Ovary (tissue), 9 donors: ENCODE results near the gene TICAM2. TPM values are rescaled to one million over a fixed set of nuclear protein-coding genes. Genes with fewer than 3 reads are reported as not detected.

ENCODE experiments used
- DNase-seq, 5 donors: peaks; one replicate each; pipeline ENCODE4 v3.0.0-alpha.2; 2019 to 2020
- H3K27ac ChIP-seq, 2 donors: fragments of 200-600 bp; one replicate each; pipeline versions ENCODE4 v1.5.1 to v1.8.0; 2019 to 2022
- H3K27me3 ChIP-seq: fragments of 200-600 bp; one replicate; pipeline ENCODE4 v1.8.0; 2022
- H3K36me3 ChIP-seq: fragments of 200-600 bp; sonication (generic); one replicate; pipeline ENCODE4 v1.5.1; 2019
- H3K4me1 ChIP-seq: one replicate; pipeline ENCODE4 v1.8.1; 2013; ENCODE audit warnings: mild to moderate bottlenecking, moderate library complexity; ENCODE audit not compliant: insufficient read depth
- H3K4me3 ChIP-seq: fragments of 200-600 bp; sonication (generic); one replicate; pipeline ENCODE4 v1.5.1; 2017
- H3K9me3 ChIP-seq, 2 donors: fragments of 200-600 bp in 1 of 2; sonication (generic) in 1 of 2; one replicate each; pipeline versions ENCODE4 v1.5.1 to v1.8.1; 2013 to 2019; ENCODE audit warnings: mild to moderate bottlenecking in 1 of 2, moderate library complexity in 1 of 2
- CTCF ChIP-seq, 3 donors: fragments of 450-650 bp in 2 of 3; fragments of 200-600 bp in 1 of 3; IDR thresholded peaks; one replicate each; pipeline versions ENCODE4 v1.5.1 to v1.8.0; 2016 to 2022; ENCODE audit warnings: antibody characterized with exemption in 3 of 3, mild to moderate bottlenecking in 1 of 3
- EP300 ChIP-seq: sonication (generic); formaldehyde crosslinking; IDR thresholded peaks from one replicate; pipeline ENCODE4 v1.6.1; 2017; ENCODE audit warnings: antibody characterized with exemption
- POLR2A ChIP-seq: fragments of 450-650 bp; IDR thresholded peaks from one replicate; pipeline ENCODE4 v1.6.1; 2017; ENCODE audit warnings: antibody characterized with exemption, mild to moderate bottlenecking, moderate library complexity
- whole genome bisulfite sequencing, 3 donors: extraction: QIAGEN DNeasy Blood & Tissue Kit in 1 of 3; methylation state at CpG; one replicate each; pipeline versions ENCODE4 v1.1.5 to v1.1.7; 2013 to 2017; 5-methylcytosine and 5-hydroxymethylcytosine counted together
- intact Hi-C, 4 donors: fragments of 100-400 bp; cut with DNase I; formaldehyde crosslinking; loops; one replicate each; pipeline versions ENCODE4 v1.11.0 to v1.15.1; 2022 to 2023
- polyA plus RNA-seq, 2 donors: library from polyadenylated mRNA; stranded (reverse); fragments of 200-250 nt in 1 of 2; fragments of 350-450 nt in 1 of 2; fragmentation: Illumina TruSeq in 1 of 2; extraction: RNeasy Lipid Tissue Mini Kit (QIAGEN cat#74804) in 1 of 2; gene quantifications; one replicate each; pipeline ENCODE4 v1.2.3, GENCODE V29; 2013 to 2014
- total RNA-seq, 7 donors: library from RNA; depleted of rRNA in 2 of 7; stranded (reverse); fragments of >200 nt in 2 of 7; fragmentation: NEBNext Ultra II Directional in 3 of 7; extraction: Animal tissue kit (Norgen Biotek cat#: 25700) in 3 of 7; gene quantifications; one replicate each; pipeline versions ENCODE4 v1.1.0 to v1.2.4, GENCODE V29; 2016 to 2023
- donor health status: DM: no; HTN: no; CAD: no; lungs with moderate emphysema.
- donor health status: DM: no; HTN: no; CAD: no.
- donor health status: Bipolar disorder and iron deficiency.
- donor health status: DM: yes; HTN: yes; CAD: no.
- donor health status: DM: no; HTN: no; CAD: no.
- donor health status: DM: yes; HTN: yes; CAD: no.

TICAM2 gene
- total and polyA plus RNA-seq, 9 donors: 1.0 to 6.4 (median 4.0) TPM

- Histone ChIP-seq H3K36me3 (no peaks in the 10 kb centered on the region), H3K27me3 (no peaks in the 10 kb centered on the region), H3K9me3 (no peaks in the 10 kb centered on the region), H3K4me1 (peaks cover 3% of the 10 kb centered on the region), H3K4me3 (no peak overlapping the region), H3K27ac (no peak overlapping the region)
- no peak for TF ChIP-seq CTCF (IDR thresholded peaks at IDR 0.05)
- TF ChIP-seq EP300: no peak
- no peak for TF ChIP-seq POLR2A
- intact Hi-C loops: no loop called here
- no peak for DNase-seq
- WGBS, 3 donors: 74 to 82% (median 80%) methylated on average over 1 of the region's 1 CpG
Measured at GRCh38 chr5:115531787-115532367, 70.4 kb downstream of the TICAM2 start.

- WGBS, 3 donors: 87 to 91% (median 90%) methylated on average over 3 of the region's 3 CpGs
- H3K27ac ChIP-seq: no peak overlapping the region
- H3K9me3 ChIP-seq: no peaks in the 10 kb centered on the region
- H3K27me3 ChIP-seq: no peaks in the 10 kb centered on the region
- peaks cover 4% of the 10 kb centered on the region for H3K4me1 ChIP-seq
- no peak overlapping the region for H3K4me3 ChIP-seq
- no peak for DNase-seq
- TF ChIP-seq EP300: no peak
- no peak for TF ChIP-seq POLR2A
- no peak for TF ChIP-seq CTCF (IDR thresholded peaks at IDR 0.05)
- no peaks in the 10 kb centered on the region for H3K36me3 ChIP-seq
- intact Hi-C loops: no loop called here
Measured at GRCh38 chr5:115531380-115531779, 70.9 kb downstream of the TICAM2 start.

GRCh38 chr5:115530426-115530825 lies 71.9 kb downstream of the TICAM2 start:
- H3K27me3 ChIP-seq: no peaks in the 10 kb centered on the region
- intact Hi-C loops: no loop called here
- no peak overlapping the region for H3K27ac ChIP-seq
- H3K9me3 ChIP-seq: no peaks in the 10 kb centered on the region
- 57 to 94% (median 91%) methylated on average over 3 of the region's 3 CpGs for WGBS, 3 donors
- TF ChIP-seq EP300 (no peak), CTCF (IDR thresholded peaks at IDR 0.05) (no peak), POLR2A (no peak)
- DNase-seq: no peak
- H3K36me3 ChIP-seq: no peaks in the 10 kb centered on the region
- peaks cover 4% of the 10 kb centered on the region for H3K4me1 ChIP-seq
- H3K4me3 ChIP-seq: no peak overlapping the region

Other genes with a start within 250 kb of the TICAM2 start
- gene FEM1C, start 57.7 kb downstream of the TICAM2 start, total RNA-seq: 10 to 100 TPM; 11.0 to 16.6 (median 14.9) TPM
- gene FEM1C, start 57.7 kb downstream of the TICAM2 start, polyA plus RNA-seq: 10 to 100 TPM in 1 of 2 donors, 1 to 10 TPM in 1; 6.5 to 11.7 TPM
- gene TMED7, start 23.6 kb upstream of the TICAM2 start, total RNA-seq: 10 to 100 TPM; 59.3 to 84.2 (median 69.9) TPM
- gene TMED7, start 23.6 kb upstream of the TICAM2 start, polyA plus RNA-seq: 10 to 100 TPM; 28.0 to 46.6 TPM
- gene CDO1, start 214.2 kb upstream of the TICAM2 start, total RNA-seq: 10 to 100 TPM in 6 of 7 donors, 1 to 10 TPM in 1; 9.2 to 36.7 (median 16.6) TPM
- 10 to 100 TPM; 12.7 to 27.3 TPM for gene CDO1, start 214.2 kb upstream of the TICAM2 start, polyA plus RNA-seq
- 10 to 100 TPM; 29.4 to 49.4 (median 33.8) TPM for gene ATG12, start 239.1 kb upstream of the TICAM2 start, total RNA-seq
- gene ATG12, start 239.1 kb upstream of the TICAM2 start, polyA plus RNA-seq: 10 to 100 TPM; 32.4 to 39.2 TPM
- 10 to 100 TPM; 49.6 to 97.3 (median 83.7) TPM for gene AP3S1, start 239.5 kb upstream of the TICAM2 start, total RNA-seq
- gene AP3S1, start 239.5 kb upstream of the TICAM2 start, polyA plus RNA-seq: 100 to 1,000 TPM in 1 of 2 donors, 10 to 100 TPM in 1; 87.2 to 176 TPM